Measurements from ENCODE around the gene LARGE1.

DNA sequence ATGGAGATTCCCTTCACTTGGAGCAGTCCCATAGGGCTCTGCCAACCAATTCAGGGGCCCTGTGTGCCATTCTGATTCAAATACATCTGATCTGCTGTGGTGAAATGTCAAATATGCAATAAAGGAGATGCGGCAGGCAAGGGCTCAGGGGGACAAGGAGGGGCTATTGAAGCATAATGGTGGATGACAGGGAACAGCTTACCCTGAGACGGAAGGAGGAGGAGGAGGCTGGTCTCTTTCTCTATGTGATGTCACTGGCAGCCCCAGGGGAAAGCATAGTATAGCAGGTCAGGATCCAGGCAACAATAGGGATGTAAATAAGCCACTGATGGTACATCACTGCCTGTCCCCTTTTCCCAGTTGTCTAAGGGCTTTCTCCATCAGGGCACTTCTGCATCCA is 511.2 kb downstream of the LARGE1 start:
- TF ChIP-seq, protein P1, sequence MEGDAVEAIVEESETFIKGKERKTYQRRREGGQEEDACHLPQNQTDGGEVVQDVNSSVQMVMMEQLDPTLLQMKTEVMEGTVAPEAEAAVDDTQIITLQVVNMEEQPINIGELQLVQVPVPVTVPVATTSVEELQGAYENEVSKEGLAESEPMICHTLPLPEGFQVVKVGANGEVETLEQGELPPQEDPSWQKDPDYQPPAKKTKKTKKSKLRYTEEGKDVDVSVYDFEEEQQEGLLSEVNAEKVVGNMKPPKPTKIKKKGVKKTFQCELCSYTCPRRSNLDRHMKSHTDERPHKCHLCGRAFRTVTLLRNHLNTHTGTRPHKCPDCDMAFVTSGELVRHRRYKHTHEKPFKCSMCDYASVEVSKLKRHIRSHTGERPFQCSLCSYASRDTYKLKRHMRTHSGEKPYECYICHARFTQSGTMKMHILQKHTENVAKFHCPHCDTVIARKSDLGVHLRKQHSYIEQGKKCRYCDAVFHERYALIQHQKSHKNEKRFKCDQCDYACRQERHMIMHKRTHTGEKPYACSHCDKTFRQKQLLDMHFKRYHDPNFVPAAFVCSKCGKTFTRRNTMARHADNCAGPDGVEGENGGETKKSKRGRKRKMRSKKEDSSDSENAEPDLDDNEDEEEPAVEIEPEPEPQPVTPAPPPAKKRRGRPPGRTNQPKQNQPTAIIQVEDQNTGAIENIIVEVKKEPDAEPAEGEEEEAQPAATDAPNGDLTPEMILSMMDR (conservative IDR thresholded peaks at IDR 0.05; ENCODE audit: low read length), result no peak
- no peak for TF ChIP-seq EZH2phosphoT487 (IDR thresholded peaks at IDR 0.05; ENCODE audit: borderline replicate concordance)
